H1 (cell line): ENCODE measurements around the gene ENPP6. TPM values are rescaled to one million over a fixed set of nuclear protein-coding genes. Genes with fewer than 3 reads are reported as not detected.

ENCODE experiments used
- CTCF ChIA-PET: fragments of 300-600 bp; sonication (Branson Sonifier 250); formaldehyde crosslinking; loops from one replicate; lab custom pipeline; 2021; ENCODE audit not compliant: partially characterized antibody; lab: Charles Lee
- POLR2A ChIA-PET: fragments of 300-600 bp; sonication (Branson Sonifier 250); formaldehyde crosslinking; loops from one replicate; lab custom pipeline; 2021; ENCODE audit warnings: inconsistent platforms; ENCODE audit not compliant: partially characterized antibody; lab: Charles Lee
- DNase-seq, 2 experiments: peaks; one replicate each; pipeline versions ENCODE4 v3.0.0 to v3.0.0-alpha.2; 2010 to 2022; ENCODE audit warnings: low spot score in 2 of 2, low read depth in 1 of 2, mixed read lengths in 1 of 2
- FAIRE-seq: peaks from 2 replicates; lab custom pipeline; 2011; peaks lifted over from hg19 to GRCh38; lab: Jason Lieb, UNC
- H2AFZ ChIP-seq: 2 replicates; pipeline ENCODE4 v1.8.1; 2012; ENCODE audit warnings: low read length, inconsistent platforms
- H2AK5ac ChIP-seq: 2 replicates; pipeline ENCODE4 v1.6.1; 2013; ENCODE audit warnings: low read depth, low read length
- H2BK120ac ChIP-seq: replicated peaks from 2 replicates; pipeline ENCODE3; 2013; ENCODE audit warnings: low read depth, low read length, inconsistent platforms
- H2BK12ac ChIP-seq: 2 replicates; pipeline ENCODE4 v1.6.1; 2013; ENCODE audit warnings: low read depth, low read length
- H2BK15ac ChIP-seq: 2 replicates; pipeline ENCODE4 v1.6.1; 2013; ENCODE audit warnings: low read length
- H2BK20ac ChIP-seq: 2 replicates; pipeline ENCODE4 v1.6.1; 2013; ENCODE audit warnings: low read length
- H2BK5ac ChIP-seq: 2 replicates; pipeline ENCODE4 v1.6.1; 2013; ENCODE audit warnings: low read depth, low read length
- H3K14ac ChIP-seq: 2 replicates; pipeline ENCODE4 v1.6.1; 2013; ENCODE audit warnings: inconsistent platforms; ENCODE audit not compliant: insufficient read length
- H3K18ac ChIP-seq: 2 replicates; pipeline ENCODE4 v1.6.1; 2013; ENCODE audit warnings: low read length; ENCODE audit errors: extremely low read depth
- H3K23ac ChIP-seq: 2 replicates; pipeline ENCODE4 v1.6.1; 2013; ENCODE audit warnings: inconsistent platforms; ENCODE audit not compliant: insufficient read length
- H3K23me2 ChIP-seq: 2 replicates; pipeline ENCODE4 v1.6.1; 2013; ENCODE audit warnings: low read depth, low read length
- H3K27ac ChIP-seq: 2 replicates; pipeline ENCODE4 v1.6.1; 2011; ENCODE audit warnings: low read depth, low read length, inconsistent platforms
- H3K27me3 ChIP-seq, 4 experiments: replicated peaks in 1 of 4; 1 replicate in 1 of 4; 2 replicates in 3 of 4; pipeline versions ENCODE4 v1.6.1 to v1.8.1; 2011 to 2013; ENCODE audit warnings: low read length in 3 of 4, mild to moderate bottlenecking in 3 of 4, inconsistent platforms in 2 of 4, mixed read lengths in 2 of 4, moderate library complexity in 1 of 4; ENCODE audit not compliant: control insufficient read depth in 3 of 4, insufficient read depth in 3 of 4; ENCODE audit errors: extremely low read depth in 1 of 4
- H3K36me3 ChIP-seq, 4 experiments: 2 replicates each; pipeline versions ENCODE4 v1.6.1 to v1.8.1; 2011 to 2013; ENCODE audit warnings: mild to moderate bottlenecking in 4 of 4, low read length in 3 of 4, moderate library complexity in 2 of 4, control low read depth in 1 of 4, inconsistent platforms in 1 of 4; ENCODE audit not compliant: insufficient read depth in 4 of 4, control insufficient read depth in 2 of 4
- H3K4ac ChIP-seq: replicated peaks from 2 replicates; pipeline ENCODE3; 2013; ENCODE audit warnings: low read length, low read depth, mixed read lengths, inconsistent platforms; ENCODE audit not compliant: insufficient read length
- H3K4me1 ChIP-seq, 4 experiments: replicated peaks in 1 of 4; 1 replicate in 1 of 4; 2 replicates in 3 of 4; pipeline versions ENCODE4 v1.6.1 to v1.8.1; 2011 to 2013; ENCODE audit warnings: low read length in 3 of 4, inconsistent platforms in 2 of 4, mixed read lengths in 1 of 4; ENCODE audit not compliant: insufficient read depth in 4 of 4, control insufficient read depth in 3 of 4
- H3K4me2 ChIP-seq, 2 experiments: 2 replicates each; pipeline versions ENCODE4 v1.6.1 to v1.8.1; 2011 to 2013; ENCODE audit warnings: low read depth in 2 of 2, low read length in 2 of 2, control low read depth in 1 of 2, inconsistent platforms in 1 of 2, mild to moderate bottlenecking in 1 of 2; ENCODE audit not compliant: insufficient read depth in 1 of 2
- H3K4me3 ChIP-seq, 4 experiments: fragments of 200-600, 300-600 bp in 1 of 4; sonication (generic), shearing (Covaris generic), sonication (Bioruptor Twin) in 1 of 4; 2 replicates each; pipeline versions ENCODE4 v1.5.1 to v1.8.1; 2011 to 2016; ENCODE audit warnings: low read length in 4 of 4, low read depth in 3 of 4, control low read depth in 2 of 4, inconsistent platforms in 2 of 4, mild to moderate bottlenecking in 2 of 4, mixed read lengths in 1 of 4, moderate library complexity in 1 of 4; ENCODE audit not compliant: insufficient read depth in 2 of 4; ENCODE audit errors: extremely low read depth in 1 of 4
- H3K56ac ChIP-seq: replicated peaks from 2 replicates; pipeline ENCODE3; 2013; ENCODE audit warnings: low read depth, mild to moderate bottlenecking, mixed read lengths, low read length, inconsistent platforms; ENCODE audit not compliant: insufficient read length
- H3K79me1 ChIP-seq: 2 replicates; pipeline ENCODE4 v1.6.1; 2013; ENCODE audit warnings: low read depth, low read length, control low read depth
- H3K79me2 ChIP-seq, 2 experiments: 2 replicates each; pipeline versions ENCODE4 v1.6.1 to v1.8.1; 2012 to 2013; ENCODE audit warnings: low read length in 2 of 2, mild to moderate bottlenecking in 2 of 2, inconsistent platforms in 1 of 2; ENCODE audit not compliant: insufficient read depth in 2 of 2, control insufficient read depth in 1 of 2
- H3K9ac ChIP-seq, 4 experiments: replicated peaks in 1 of 4; 1 replicate in 1 of 4; 2 replicates in 3 of 4; pipeline versions ENCODE4 v1.6.1 to v1.8.1; 2011 to 2013; ENCODE audit warnings: low read depth in 3 of 4, low read length in 3 of 4, control low read depth in 2 of 4, mild to moderate bottlenecking in 2 of 4, moderate library complexity in 2 of 4, inconsistent platforms in 1 of 4; ENCODE audit errors: extremely low read depth in 1 of 4
- H3K9me3 ChIP-seq, 2 experiments: 2 replicates each; pipeline versions ENCODE4 v1.6.1 to v1.8.1; 2012 to 2013; ENCODE audit warnings: mild to moderate bottlenecking in 2 of 2, moderate library complexity in 2 of 2, control low read depth in 1 of 2, inconsistent platforms in 1 of 2, low read depth in 1 of 2, low read length in 1 of 2, mixed read lengths in 1 of 2; ENCODE audit not compliant: insufficient read depth in 2 of 2
- H4K20me1 ChIP-seq, 2 experiments: replicated peaks in 1 of 2; 2 replicates each; pipeline versions ENCODE3 to v1.8.1; 2011 to 2013; ENCODE audit warnings: inconsistent platforms in 2 of 2, low read length in 2 of 2, mild to moderate bottlenecking in 1 of 2; ENCODE audit not compliant: insufficient read depth in 2 of 2, control insufficient read depth in 1 of 2
- H4K5ac ChIP-seq: 2 replicates; pipeline ENCODE4 v1.6.1; 2013; ENCODE audit warnings: low read length, low read depth, mixed read lengths, inconsistent platforms; ENCODE audit not compliant: insufficient read length
- H4K8ac ChIP-seq: 2 replicates; pipeline ENCODE4 v1.8.0; 2013; ENCODE audit warnings: mild to moderate bottlenecking, moderate library complexity, low read length, inconsistent platforms; ENCODE audit not compliant: insufficient read depth; ENCODE audit errors: extremely low read depth
- H4K91ac ChIP-seq: replicated peaks from 2 replicates; pipeline ENCODE3; 2013; ENCODE audit warnings: low read length, mixed read lengths, inconsistent platforms; ENCODE audit not compliant: insufficient read length
- HDAC2 ChIP-seq, 2 experiments: fragments of 300-600 bp in 1 of 2; sonication (generic) in 1 of 2; IDR thresholded peaks; 2 replicates each; pipeline ENCODE4 v1.6.1; 2011 to 2012; ENCODE audit warnings: low read depth in 2 of 2, low read length in 2 of 2, mild to moderate bottlenecking in 2 of 2, moderate library complexity in 2 of 2, borderline replicate concordance in 1 of 2, inconsistent platforms in 1 of 2
- KDM1A ChIP-seq: fragments of 200-600, 300-600 bp; sonication (generic); IDR thresholded peaks from 2 replicates; pipeline ENCODE4 v1.7.1; 2016; ENCODE audit warnings: mild to moderate bottlenecking, low read length, borderline replicate concordance
- NANOG ChIP-seq: IDR thresholded peaks from 2 replicates; pipeline ENCODE4 v1.6.1; 2011; ENCODE audit warnings: low read length, low read depth, mild to moderate bottlenecking, inconsistent platforms; ENCODE audit not compliant: insufficient read depth, poor library complexity, severe bottlenecking
- PHF8 ChIP-seq: fragments of 200-600 bp; sonication (generic); conservative IDR thresholded peaks from 2 replicates; pipeline ENCODE4 v1.7.1; 2012; ENCODE audit warnings: low read depth, mild to moderate bottlenecking, inconsistent platforms, low read length, moderate library complexity
- RAD21 ChIP-seq, 2 experiments: IDR thresholded peaks in 1 of 2; conservative IDR thresholded peaks in 1 of 2; 2 replicates each; pipeline ENCODE4 v1.6.1; 2011; ENCODE audit warnings: low read depth in 2 of 2, low read length in 2 of 2, improper control_type of control experiment in 1 of 2, inconsistent platforms in 1 of 2, mild to moderate bottlenecking in 1 of 2, moderate library complexity in 1 of 2
- SIX5 ChIP-seq: IDR thresholded peaks from 2 replicates; pipeline ENCODE4 v1.6.1; 2011; ENCODE audit warnings: mild to moderate bottlenecking, low read depth, low read length
- TCF12 ChIP-seq: IDR thresholded peaks from 2 replicates; pipeline ENCODE4 v1.6.1; 2011; ENCODE audit warnings: low read depth, mild to moderate bottlenecking, low read length
- WGBS, 2 experiments: shearing (Covaris generic) in 1 of 2; methylation state at CpG; one replicate each; pipeline versions ENCODE4 v1.1.6 to v1.1.7; 2013 to 2015; ENCODE audit warnings: low lambda C conversion rate in 2 of 2, mixed read lengths in 2 of 2, inconsistent platforms in 1 of 2, low coverage in 1 of 2, missing lambda C conversion rate in 1 of 2; ENCODE audit not compliant: insufficient replicate concordance in 2 of 2, insufficient coverage in 1 of 2, insufficient read length in 1 of 2; ENCODE audit errors: extremely low coverage in 1 of 2, missing lambda C conversion rate in 1 of 2; 5-methylcytosine and 5-hydroxymethylcytosine counted together
- polyA plus RNA-seq, 7 experiments: library from polyadenylated mRNA; depleted of rRNA in 3 of 7; stranded (reverse) in 5 of 7; unstranded in 2 of 7; fragments of >200 nt in 5 of 7; fragments of 200-250 nt in 2 of 7; gene quantifications; 1 replicate in 5 of 7; 2 replicates in 1 of 7; 4 replicates in 1 of 7; pipeline versions ENCODE4 v1.2.1 to v1.2.3, GENCODE V29; 2011 to 2013; ENCODE audit warnings: missing spikeins in 2 of 7, mixed read lengths in 2 of 7
- total RNA-seq: library from RNA; stranded (reverse); fragmentation: NEBNext Ultra II Directional; extraction: Animal tissue kit (Norgen Biotek cat#: 25700); gene quantifications from 2 replicates; pipeline ENCODE4 v1.2.1, GENCODE V29; 2021

ENPP6 gene
- total and polyA plus RNA-seq, 2 of the 8 experiments (the other 6 are each of a cell fraction or from before 2014, with no cell fraction given), result 0.11 to 0.20 TPM

DNA sequence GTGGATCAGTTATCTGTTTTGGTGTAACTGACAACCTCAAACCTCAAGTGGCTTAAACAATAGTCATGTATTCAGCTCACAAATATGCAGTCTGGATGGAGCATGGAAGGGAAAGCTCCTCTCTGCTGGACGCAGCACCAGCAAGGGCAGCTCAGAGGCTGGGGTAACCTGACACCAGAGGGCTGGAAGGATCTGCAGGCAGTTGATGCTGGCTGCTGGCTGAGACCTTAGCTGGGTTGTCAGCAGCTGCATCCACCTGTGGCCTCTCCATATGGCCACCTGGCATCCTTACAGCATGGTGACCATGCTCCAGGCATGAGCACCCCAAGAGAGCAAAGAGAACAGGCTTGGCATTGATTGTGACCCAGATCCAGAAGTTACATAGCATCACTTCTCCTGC lies 46.7 kb downstream of the ENPP6 start:
- no peak overlapping the region for H4K91ac ChIP-seq
- no peak overlapping the region for H3K4me2 ChIP-seq
- H3K4me1 ChIP-seq, result peaks cover 8 to 20% (median 14%) of the 10 kb centered on the region in 4 experiments
- no peak overlapping the region for H2BK15ac ChIP-seq
- no peak overlapping the region for H2BK12ac ChIP-seq
- FAIRE-seq (peak; percentile 66), DNase-seq (no peak)
- H3K27me3 ChIP-seq, result no peaks in the 10 kb centered on the region; a peak in 2 of 7 replicates
- no peak overlapping the region for H2AK5ac ChIP-seq
- no peaks in the 10 kb centered on the region for H3K79me1 ChIP-seq
- no peak overlapping the region for H4K5ac ChIP-seq
- H3K79me2 ChIP-seq, result no peaks in the 10 kb centered on the region
- H3K36me3 ChIP-seq, result no peaks in the 10 kb centered on the region
- H3K4me3 ChIP-seq, result no peak overlapping the region
- no peak overlapping the region for H3K23ac ChIP-seq
- H2BK20ac ChIP-seq, result no peak overlapping the region
- no peaks in the 10 kb centered on the region for H4K20me1 ChIP-seq
- no peak overlapping the region for H3K14ac ChIP-seq
- no peak overlapping the region for H3K9ac ChIP-seq
- no peak overlapping the region for H3K18ac ChIP-seq
- no peak overlapping the region for H2BK5ac ChIP-seq
- no peak overlapping the region for H3K27ac ChIP-seq
- POLR2A ChIA-PET, result no interaction called here
- no peaks in the 10 kb centered on the region; the same call in 1 of the 2 replicates for H3K23me2 ChIP-seq
- whole genome bisulfite sequencing, 2 experiments, result 28% methylated on average over 1 of the region's 1 CpG; no CpG with 5 or more reads in 1 of the 2 experiments
- TF ChIP-seq NANOG (no peak), SIX5 (peak; percentile 22; the same call in 1 of the 2 replicates), KDM1A (peak; percentile 58; the same call in 1 of the 2 replicates), TCF12 (0 out of 2 replicates have a peak, but pooled peaks have one; percentile 66), RAD21 (IDR thresholded peaks at IDR 0.05 in 1 of 2, conservative IDR thresholded peaks at IDR 0.05 in 1 of 2; ENCODE audit: low read depth in 2 of 2, low read length in 2 of 2) (0 out of 4 replicates have a peak, but pooled peaks of 1 of the 2 experiments have one; percentile 17), PHF8 (no peak), HDAC2 (IDR thresholded peaks at IDR 0.05; ENCODE audit: borderline replicate concordance in 1 of 2, low read depth in 2 of 2, low read length in 2 of 2) (0 out of 4 replicates have a peak, but pooled peaks of 1 of the 2 experiments have one; percentile 39)
- CTCF ChIA-PET, result interaction anchor here (0.6 to 10.2 kb wide), 12 partner anchors 9 to 473 kb away, joined by 3 to 151 read pairs (median 4); no protein-coding TSS in a partner anchor
- H3K56ac ChIP-seq, result no peak overlapping the region
- H3K4ac ChIP-seq, result no peak overlapping the region
- H3K9me3 ChIP-seq, result no peaks in the 10 kb centered on the region
- H2AFZ ChIP-seq, result no peak overlapping the region
- H4K8ac ChIP-seq, result no peak overlapping the region
- H2BK120ac ChIP-seq, result no peak overlapping the region
